NB4 (cell line): Measurements from ENCODE around the gene RAI1.

ENCODE experiments used
- DNase-seq: peaks from one replicate; pipeline ENCODE4 v3.0.0; 2010; ENCODE audit warnings: low read depth
- H3K4me3 ChIP-seq: one replicate; pipeline ENCODE4 v1.5.1; 2011; ENCODE audit warnings: mild to moderate bottlenecking, low read depth, low read length, moderate library complexity
- CTCF ChIP-seq: IDR thresholded peaks from one replicate; pipeline ENCODE4 v1.5.1; 2012; ENCODE audit warnings: low read depth, low read length
- MAX ChIP-seq: IDR thresholded peaks from 2 replicates; pipeline ENCODE4 v1.6.1; 2011; ENCODE audit warnings: low read depth, low read length
- MYC ChIP-seq: IDR thresholded peaks from 2 replicates; pipeline ENCODE4 v1.6.1; 2011; ENCODE audit warnings: low read depth, low read length
- POLR2A ChIP-seq: IDR thresholded peaks from 2 replicates; pipeline ENCODE4 v1.6.1; 2011; ENCODE audit warnings: mild to moderate bottlenecking; ENCODE audit not compliant: insufficient read length; ENCODE audit errors: extremely low read depth

Gene RAI1

DNA sequence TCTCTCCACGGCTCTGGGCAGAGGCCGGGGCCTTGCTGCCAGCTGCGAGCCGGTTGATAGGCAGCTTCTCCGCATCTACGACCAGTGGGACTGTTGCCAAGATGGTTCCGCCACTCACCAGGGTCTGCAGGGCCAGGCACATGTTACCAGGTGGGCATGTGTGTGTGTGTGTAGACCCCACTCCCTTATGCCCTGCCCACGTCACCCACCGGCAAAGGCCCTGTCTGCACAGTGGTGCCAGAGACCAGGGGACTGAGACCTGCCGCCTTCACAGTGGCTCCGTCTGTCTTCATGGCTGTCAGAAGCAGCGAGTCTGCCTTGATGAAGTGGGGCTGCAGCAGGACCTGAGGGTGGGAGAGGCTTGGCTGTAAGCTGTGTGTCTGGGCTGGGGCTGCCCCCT is 137.9 kb downstream of the RAI1 start:
- TF ChIP-seq CTCF (no peak), MYC (no peak)
- no peak overlapping the region for H3K4me3 ChIP-seq
- DNase-seq = no peak

GRCh38 chr17:17819561-17819995 is 138.3 kb downstream of the RAI1 start:
- DNase-seq = peak; percentile 78
- no peak overlapping the region for H3K4me3 ChIP-seq
- TF ChIP-seq MAX (peak; percentile 36), MYC (no peak)

DNA sequence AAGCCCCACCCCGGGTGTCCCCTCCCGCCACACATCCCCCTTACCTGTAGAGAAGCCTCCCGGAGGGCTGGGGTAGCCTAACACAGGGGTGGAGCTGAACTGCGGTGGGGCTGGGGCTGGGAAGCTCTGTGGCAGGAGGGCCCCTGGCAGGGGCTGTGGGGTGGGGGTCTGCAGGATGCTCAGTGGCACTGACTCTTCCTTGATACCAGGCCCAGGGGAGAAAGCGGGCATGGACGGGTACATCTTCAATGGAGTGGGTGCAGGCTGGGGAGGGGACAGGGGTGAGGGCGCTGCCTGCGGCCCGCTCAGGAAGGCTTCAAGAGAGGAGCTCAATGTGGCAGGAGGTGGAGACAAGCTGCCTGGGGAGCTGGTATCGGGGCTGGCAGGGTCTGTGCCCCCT is 138.8 kb downstream of the RAI1 start:
- TF ChIP-seq MAX (no peak), POLR2A (no peak), CTCF (no peak), MYC (no peak)
- no peak for DNase-seq
- H3K4me3 ChIP-seq = no peak overlapping the region

DNA sequence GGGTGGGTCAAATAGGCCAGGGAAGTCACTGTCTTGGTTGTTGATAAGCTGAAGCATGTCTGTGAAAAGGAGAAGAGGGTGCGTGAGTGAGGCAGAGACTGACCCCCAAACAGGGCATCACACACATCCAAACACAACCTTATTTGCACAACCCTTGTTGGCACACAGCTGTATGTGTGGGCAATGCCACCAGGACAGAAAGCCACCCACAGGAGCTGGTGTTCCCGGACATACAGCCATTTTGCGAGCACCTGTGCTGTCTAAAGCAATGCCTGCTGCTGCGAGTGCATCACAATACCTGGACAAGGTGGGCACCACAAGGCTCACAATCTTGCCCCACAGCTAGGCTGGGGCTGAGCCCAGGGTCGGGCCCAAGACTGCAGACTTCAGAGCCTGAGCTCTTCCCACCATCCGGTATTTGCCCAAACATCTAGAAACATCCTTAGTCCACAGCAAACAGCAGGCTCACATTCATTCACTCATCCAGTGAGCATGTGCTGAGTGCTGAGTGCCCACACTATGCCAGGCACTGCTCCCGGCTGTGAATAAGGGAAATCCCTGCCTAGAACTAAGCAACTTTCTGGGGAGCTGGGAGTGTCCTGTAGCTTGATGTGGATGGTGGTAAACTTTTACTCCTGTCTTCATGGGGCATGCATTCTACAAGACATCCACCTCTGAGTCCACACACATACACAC is 139.4 kb downstream of the RAI1 start:
- TF ChIP-seq MAX = no peak
- TF ChIP-seq POLR2A = no peak
- no peak for DNase-seq

GRCh38 chr17:17822189-17822588 is 140.9 kb downstream of the RAI1 start:
- 0 out of 2 replicates have a peak, but pooled peaks have one; percentile 34 for TF ChIP-seq MAX
- no peak for TF ChIP-seq MYC
- peak overlapping the region; percentile 76 for H3K4me3 ChIP-seq
- no peak for DNase-seq

More for the DNA sequence above, 139.4 kb downstream of the RAI1 start:
- no peak overlapping the region for H3K4me3 ChIP-seq

GRCh38 chr17:17822616-17823015 is 141.4 kb downstream of the RAI1 start:
- no peak for DNase-seq
- TF ChIP-seq CTCF (no peak), MYC (no peak), POLR2A (no peak), MAX (no peak)
- H3K4me3 ChIP-seq = peak overlapping the region; percentile 76

DNA sequence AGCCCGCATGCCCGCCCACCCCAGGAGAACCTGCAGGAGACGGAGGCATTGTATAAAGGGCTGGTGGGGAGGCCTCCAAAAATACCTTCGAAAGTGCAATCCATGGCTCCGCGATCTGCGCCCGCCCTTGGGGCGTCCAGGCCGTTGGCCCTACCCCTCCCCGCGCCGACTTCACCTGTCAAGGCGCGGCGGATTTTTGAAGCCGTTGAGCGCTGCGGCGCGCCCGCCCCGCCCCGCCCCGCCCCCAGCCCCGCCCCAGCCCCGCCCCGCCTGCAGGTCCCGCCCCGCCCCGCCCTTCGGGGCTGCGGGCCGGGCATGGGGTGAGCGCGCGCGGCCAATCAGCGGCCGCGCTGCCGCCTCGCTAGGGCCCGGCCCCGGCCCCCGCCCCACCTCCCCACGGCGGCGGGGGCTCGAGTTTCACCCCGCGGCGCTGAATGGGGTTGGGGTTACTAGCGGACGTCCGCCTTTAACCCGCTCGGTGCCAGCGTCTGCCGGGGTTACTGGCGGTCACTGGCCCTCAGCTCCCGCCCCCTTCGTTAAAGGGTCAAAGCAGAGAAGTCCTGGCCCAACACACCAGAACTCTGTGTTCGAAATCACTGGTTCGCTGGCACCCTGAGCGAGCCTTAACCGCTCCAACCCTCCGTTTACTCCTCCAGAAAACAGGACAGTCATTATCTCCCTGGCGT is 142.3 kb downstream of the RAI1 start:
- peak; percentile 92 for DNase-seq
- TF ChIP-seq MAX (no peak), MYC (0 out of 2 replicates have a peak, but pooled peaks have one; percentile 14), CTCF (no peak), POLR2A (peak; percentile 49)

More for the DNA sequence above, 142.3 kb downstream of the RAI1 start:
- peak overlapping the region; percentile 76 for H3K4me3 ChIP-seq
